H9 (cell line): ENCODE results near the gene AKR1C3. TPM values are rescaled to one million over a fixed set of nuclear protein-coding genes. Genes with fewer than 3 reads are reported as not detected.

ENCODE experiments used
- DNase-seq: peaks from one replicate; pipeline ENCODE4 v3.0.0-alpha.2; 2017
- H2AFZ ChIP-seq: one replicate; pipeline ENCODE4 v1.6.1; 2013; ENCODE audit warnings: mild to moderate bottlenecking, low read length, control low read depth, moderate library complexity
- H2AK5ac ChIP-seq: 2 replicates; pipeline ENCODE4 v1.6.1; 2013; ENCODE audit warnings: low read length, control low read depth, mixed read lengths; ENCODE audit not compliant: insufficient read length
- H2BK120ac ChIP-seq: one replicate; pipeline ENCODE4 v1.6.1; 2013; ENCODE audit warnings: low read depth, mild to moderate bottlenecking, low read length, control low read depth, inconsistent platforms; ENCODE audit not compliant: poor library complexity, severe bottlenecking
- H2BK12ac ChIP-seq: 2 replicates; pipeline ENCODE4 v1.6.1; 2013; ENCODE audit warnings: low read length, control low read depth, mixed read lengths, low read depth; ENCODE audit not compliant: insufficient read length
- H2BK15ac ChIP-seq: 2 replicates; pipeline ENCODE4 v1.6.1; 2013; ENCODE audit warnings: low read depth, low read length, control low read depth
- H2BK20ac ChIP-seq: one replicate; pipeline ENCODE4 v1.6.1; 2013; ENCODE audit warnings: low read depth, mild to moderate bottlenecking, low read length, control low read depth, inconsistent platforms; ENCODE audit not compliant: poor library complexity, severe bottlenecking
- H2BK5ac ChIP-seq: 2 replicates; pipeline ENCODE4 v1.6.1; 2013; ENCODE audit warnings: low read length, control low read depth, mixed read lengths; ENCODE audit not compliant: insufficient read length
- H3K14ac ChIP-seq: 2 replicates; pipeline ENCODE4 v1.6.1; 2013; ENCODE audit warnings: low read length, control low read depth; ENCODE audit not compliant: insufficient read depth
- H3K18ac ChIP-seq: 2 replicates; pipeline ENCODE4 v1.6.1; 2013; ENCODE audit warnings: low read depth, mild to moderate bottlenecking, mixed read lengths, low read length, control low read depth; ENCODE audit not compliant: insufficient read length
- H3K23ac ChIP-seq: 2 replicates; pipeline ENCODE4 v1.6.1; 2013; ENCODE audit warnings: low read length, control low read depth, mixed read lengths, low read depth; ENCODE audit not compliant: insufficient read length
- H3K23me2 ChIP-seq: 2 replicates; pipeline ENCODE4 v1.6.1; 2013; ENCODE audit warnings: low read depth, mild to moderate bottlenecking, mixed read lengths, low read length, control low read depth; ENCODE audit not compliant: insufficient read length, poor library complexity, severe bottlenecking
- H3K27ac ChIP-seq: 2 replicates; pipeline ENCODE4 v1.5.1; 2013; ENCODE audit warnings: low read length, control low read depth, mixed read lengths, low read depth; ENCODE audit not compliant: insufficient read length
- H3K27me3 ChIP-seq: 2 replicates; pipeline ENCODE4 v1.6.1; 2013; ENCODE audit warnings: low read length, control low read depth, inconsistent platforms; ENCODE audit not compliant: insufficient read depth
- H3K4ac ChIP-seq: 2 replicates; pipeline ENCODE4 v1.6.1; 2013; ENCODE audit warnings: low read depth, mild to moderate bottlenecking, control low read depth, inconsistent platforms, low read length, moderate library complexity
- H3K4me1 ChIP-seq: 2 replicates; pipeline ENCODE4 v1.6.1; 2013; ENCODE audit warnings: low read length, control low read depth, inconsistent platforms; ENCODE audit not compliant: insufficient read depth
- H3K4me2 ChIP-seq: 2 replicates; pipeline ENCODE4 v1.6.1; 2013; ENCODE audit warnings: low read length, control low read depth, mixed read lengths; ENCODE audit not compliant: insufficient read length, insufficient read depth
- H3K56ac ChIP-seq: 2 replicates; pipeline ENCODE4 v1.6.1; 2013; ENCODE audit warnings: low read depth, mild to moderate bottlenecking, mixed read lengths, low read length, control low read depth; ENCODE audit not compliant: insufficient read length
- H3K79me1 ChIP-seq: 2 replicates; pipeline ENCODE4 v1.6.1; 2013; ENCODE audit warnings: low read depth, mild to moderate bottlenecking, moderate library complexity, low read length, control low read depth, inconsistent platforms; ENCODE audit not compliant: insufficient read depth, poor library complexity, severe bottlenecking
- H3K79me2 ChIP-seq: 2 replicates; pipeline ENCODE4 v1.6.1; 2013; ENCODE audit warnings: low read length, control low read depth, inconsistent platforms; ENCODE audit not compliant: insufficient read depth
- H3K9ac ChIP-seq: 2 replicates; pipeline ENCODE4 v1.6.1; 2013; ENCODE audit warnings: low read length, control low read depth, mixed read lengths; ENCODE audit not compliant: insufficient read length; ENCODE audit errors: extremely low read depth
- H3K9me3 ChIP-seq: one replicate; pipeline ENCODE4 v1.6.1; 2013; ENCODE audit warnings: low read depth, low read length, inconsistent platforms; ENCODE audit not compliant: control insufficient read depth
- H3T11ph ChIP-seq: one replicate; pipeline ENCODE4 v1.6.1; 2013; ENCODE audit warnings: mild to moderate bottlenecking, low read length, control low read depth, inconsistent platforms
- H4K20me1 ChIP-seq: one replicate; pipeline ENCODE4 v1.6.1; 2013; ENCODE audit not compliant: control insufficient read depth, insufficient read length, insufficient read depth
- H4K5ac ChIP-seq: 2 replicates; pipeline ENCODE4 v1.6.1; 2013; ENCODE audit warnings: low read depth, mild to moderate bottlenecking, mixed read lengths, low read length, control low read depth; ENCODE audit not compliant: insufficient read length
- H4K8ac ChIP-seq: replicated peaks from 2 replicates; pipeline ENCODE4 v1.6.1; 2013; ENCODE audit warnings: low read length, control low read depth, mixed read lengths, low read depth; ENCODE audit not compliant: insufficient read length
- H4K91ac ChIP-seq: 2 replicates; pipeline ENCODE4 v1.6.1; 2013; ENCODE audit warnings: low read depth, mild to moderate bottlenecking, moderate library complexity, mixed read lengths, low read length, control low read depth; ENCODE audit not compliant: insufficient read length
- H3K27ac Mint-ChIP-seq, 3 experiments: 2 replicates in 2 of 3; 3 replicates in 1 of 3; pipeline ENCODE4 v1.8.0; 2020 to 2021; ENCODE audit warnings: mixed read lengths in 3 of 3, mild to moderate bottlenecking in 1 of 3, moderate library complexity in 1 of 3
- H3K27me3 Mint-ChIP-seq: 2 replicates; pipeline ENCODE4 v1.8.0; 2021; ENCODE audit warnings: low read depth, mild to moderate bottlenecking, moderate library complexity, mixed read lengths
- H3K36me3 Mint-ChIP-seq, 3 experiments: 2 replicates in 2 of 3; 3 replicates in 1 of 3; pipeline ENCODE4 v1.8.0; 2020 to 2021; ENCODE audit warnings: low read depth in 3 of 3, mixed read lengths in 3 of 3; ENCODE audit not compliant: insufficient read depth in 1 of 3
- H3K4me1 Mint-ChIP-seq, 2 experiments: 2 replicates each; pipeline ENCODE4 v1.8.0; 2020; ENCODE audit warnings: mixed read lengths in 2 of 2
- H3K4me3 Mint-ChIP-seq, 2 experiments: 2 replicates in 1 of 2; 3 replicates in 1 of 2; pipeline ENCODE4 v1.8.0; 2020 to 2021; ENCODE audit warnings: mild to moderate bottlenecking in 2 of 2, mixed read lengths in 2 of 2, moderate library complexity in 1 of 2
- H3K9me3 Mint-ChIP-seq, 2 experiments: 2 replicates in 1 of 2; 3 replicates in 1 of 2; pipeline ENCODE4 v1.8.0; 2020; ENCODE audit warnings: mild to moderate bottlenecking in 2 of 2, mixed read lengths in 2 of 2, moderate library complexity in 1 of 2
- WGBS: extraction: QIAGEN DNeasy Blood & Tissue Kit; methylation state at CpG from one replicate; pipeline ENCODE4 v1.1.7; 2013; ENCODE audit warnings: missing lambda C conversion rate, low lambda C conversion rate, mixed read lengths; ENCODE audit not compliant: insufficient read length; ENCODE audit errors: extremely low coverage; 5-methylcytosine and 5-hydroxymethylcytosine counted together
- total RNA-seq: library from RNA; stranded (reverse); gene quantifications from 2 replicates; pipeline ENCODE4 v1.2.1, GENCODE V29; 2021
- TF ChIP-seq, protein P1 (sequence below): fragments of 200-600 bp; sonication (generic); conservative IDR thresholded peaks from 3 replicates; pipeline ENCODE4 v1.8.0; 2021; ENCODE audit warnings: antibody characterized with exemption, mild to moderate bottlenecking

Gene AKR1C3
- total RNA-seq, 1 experiment from 2014 or later, result 2.1 TPM

- no CpG with 5 or more reads among the region's 5 CpGs for WGBS
- Histone ChIP-seq H3K18ac (no peak overlapping the region), H3K4ac (no peak overlapping the region), H4K5ac (no peak overlapping the region), H2BK20ac (no peak overlapping the region), H3K9me3 (peaks cover 6% of the 10 kb centered on the region), H3K27ac (no peak overlapping the region), H2BK15ac (no peak overlapping the region), H3K14ac (no peak overlapping the region), H2AFZ (no peak overlapping the region), H4K91ac (no peak overlapping the region), H2AK5ac (no peak overlapping the region), H2BK120ac (no peak overlapping the region), H3K4me2 (no peak overlapping the region), H3K23ac (no peak overlapping the region), H3K4me1 (no peaks in the 10 kb centered on the region), H3K56ac (no peak overlapping the region), H3K79me1 (no peaks in the 10 kb centered on the region), H3T11ph (no peak overlapping the region), H2BK5ac (no peak overlapping the region), H3K23me2 (no peaks in the 10 kb centered on the region), H2BK12ac (no peak overlapping the region), H3K27me3 (no peaks in the 10 kb centered on the region), H4K8ac (no peak overlapping the region), H4K20me1 (no peaks in the 10 kb centered on the region), H3K79me2 (no peaks in the 10 kb centered on the region), H3K9ac (no peak overlapping the region)
- Mint-ChIP-seq H3K9me3 (peaks cover 64 to 67% of the 10 kb centered on the region in 2 experiments), H3K4me1 (no peaks in the 10 kb centered on the region), H3K4me3 (no peak overlapping the region), H3K27ac (no peak overlapping the region), H3K27me3 (no peaks in the 10 kb centered on the region; the same call in 1 of the 2 replicates), H3K36me3 (peaks cover 0 to 11% (median 0%) of the 10 kb centered on the region in 3 experiments; a peak in 5 of 7 replicates)
- no peak for DNase-seq
- TF ChIP-seq, protein P1, sequence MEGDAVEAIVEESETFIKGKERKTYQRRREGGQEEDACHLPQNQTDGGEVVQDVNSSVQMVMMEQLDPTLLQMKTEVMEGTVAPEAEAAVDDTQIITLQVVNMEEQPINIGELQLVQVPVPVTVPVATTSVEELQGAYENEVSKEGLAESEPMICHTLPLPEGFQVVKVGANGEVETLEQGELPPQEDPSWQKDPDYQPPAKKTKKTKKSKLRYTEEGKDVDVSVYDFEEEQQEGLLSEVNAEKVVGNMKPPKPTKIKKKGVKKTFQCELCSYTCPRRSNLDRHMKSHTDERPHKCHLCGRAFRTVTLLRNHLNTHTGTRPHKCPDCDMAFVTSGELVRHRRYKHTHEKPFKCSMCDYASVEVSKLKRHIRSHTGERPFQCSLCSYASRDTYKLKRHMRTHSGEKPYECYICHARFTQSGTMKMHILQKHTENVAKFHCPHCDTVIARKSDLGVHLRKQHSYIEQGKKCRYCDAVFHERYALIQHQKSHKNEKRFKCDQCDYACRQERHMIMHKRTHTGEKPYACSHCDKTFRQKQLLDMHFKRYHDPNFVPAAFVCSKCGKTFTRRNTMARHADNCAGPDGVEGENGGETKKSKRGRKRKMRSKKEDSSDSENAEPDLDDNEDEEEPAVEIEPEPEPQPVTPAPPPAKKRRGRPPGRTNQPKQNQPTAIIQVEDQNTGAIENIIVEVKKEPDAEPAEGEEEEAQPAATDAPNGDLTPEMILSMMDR, result no peak
Observed at GRCh38 chr10:5143137-5143536, 48.9 kb downstream of the AKR1C3 start.
